ENCODE results near the gene CDH13. TPM values are rescaled to one million over a fixed set of nuclear protein-coding genes. Genes with fewer than 3 reads are reported as not detected.

The CDH13 gene
- total RNA-seq, 1 donor from 2014 or later = 45.1 TPM

DNA sequence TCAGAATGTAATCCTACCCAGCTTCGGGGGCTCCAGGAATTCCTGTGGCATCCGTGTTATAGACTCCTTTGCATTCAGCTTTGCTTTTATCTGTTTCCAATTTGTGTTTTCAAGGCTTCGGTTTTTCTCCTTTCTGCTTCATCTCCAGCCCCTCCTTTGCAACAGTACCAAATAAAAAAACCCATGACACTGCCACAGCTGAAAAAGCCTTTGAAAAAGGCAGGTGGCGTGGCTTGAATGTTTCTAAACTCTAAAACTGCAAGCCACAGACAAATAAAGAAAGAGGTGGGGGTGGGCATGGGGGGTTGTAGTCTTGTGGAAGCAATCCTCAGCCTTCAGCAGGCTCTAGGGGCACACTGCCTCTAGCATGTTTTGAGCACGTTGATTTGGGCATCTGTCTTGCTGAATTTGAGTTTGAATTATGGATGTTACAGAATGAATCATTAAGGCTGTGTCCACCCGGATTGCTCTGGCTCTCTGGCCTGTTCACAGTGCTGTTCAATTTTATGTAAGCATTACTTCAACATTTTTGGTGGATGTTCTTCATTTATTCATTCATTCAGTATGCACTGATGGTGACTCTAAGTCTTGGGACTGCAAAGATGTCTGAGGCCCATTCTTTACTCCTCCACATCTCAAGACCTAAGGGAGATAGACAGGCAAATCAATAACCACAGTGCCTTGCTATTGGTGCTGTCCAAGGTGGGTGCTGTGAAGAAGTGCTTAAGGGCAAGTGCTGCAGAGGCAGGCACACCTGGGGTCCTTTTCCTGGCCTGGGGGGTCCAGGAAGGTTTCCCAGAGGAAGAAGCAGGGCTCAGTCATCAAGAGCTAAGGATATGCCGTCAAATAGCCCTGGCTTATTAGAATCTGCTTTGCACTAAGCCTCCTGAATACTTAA is 77.4 kb downstream of the CDH13 start:
- Mint-ChIP-seq H3K36me3 (ENCODE audit: low read depth) (no peaks in the 10 kb centered on the region), H3K27me3 (ENCODE audit: low read depth) (no peaks in the 10 kb centered on the region), H3K9me3 (ENCODE audit: low read depth) (no peaks in the 10 kb centered on the region), H3K4me1 (ENCODE audit: low read depth) (peaks cover 25% of the 10 kb centered on the region), H3K4me3 (ENCODE audit: unreplicated experiment) (no peak overlapping the region), H3K27ac (ENCODE audit: unreplicated experiment) (no peak overlapping the region)
- TF ChIP-seq, protein P1, sequence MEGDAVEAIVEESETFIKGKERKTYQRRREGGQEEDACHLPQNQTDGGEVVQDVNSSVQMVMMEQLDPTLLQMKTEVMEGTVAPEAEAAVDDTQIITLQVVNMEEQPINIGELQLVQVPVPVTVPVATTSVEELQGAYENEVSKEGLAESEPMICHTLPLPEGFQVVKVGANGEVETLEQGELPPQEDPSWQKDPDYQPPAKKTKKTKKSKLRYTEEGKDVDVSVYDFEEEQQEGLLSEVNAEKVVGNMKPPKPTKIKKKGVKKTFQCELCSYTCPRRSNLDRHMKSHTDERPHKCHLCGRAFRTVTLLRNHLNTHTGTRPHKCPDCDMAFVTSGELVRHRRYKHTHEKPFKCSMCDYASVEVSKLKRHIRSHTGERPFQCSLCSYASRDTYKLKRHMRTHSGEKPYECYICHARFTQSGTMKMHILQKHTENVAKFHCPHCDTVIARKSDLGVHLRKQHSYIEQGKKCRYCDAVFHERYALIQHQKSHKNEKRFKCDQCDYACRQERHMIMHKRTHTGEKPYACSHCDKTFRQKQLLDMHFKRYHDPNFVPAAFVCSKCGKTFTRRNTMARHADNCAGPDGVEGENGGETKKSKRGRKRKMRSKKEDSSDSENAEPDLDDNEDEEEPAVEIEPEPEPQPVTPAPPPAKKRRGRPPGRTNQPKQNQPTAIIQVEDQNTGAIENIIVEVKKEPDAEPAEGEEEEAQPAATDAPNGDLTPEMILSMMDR (IDR thresholded peaks at IDR 0.05) = no peak
- DNase-seq (ENCODE audit: low spot score) = no peak

- Mint-ChIP-seq H3K4me3 (ENCODE audit: unreplicated experiment) (no peak overlapping the region), H3K27me3 (ENCODE audit: low read depth) (no peaks in the 10 kb centered on the region), H3K4me1 (ENCODE audit: low read depth) (no peaks in the 10 kb centered on the region), H3K9me3 (ENCODE audit: low read depth) (no peaks in the 10 kb centered on the region), H3K36me3 (ENCODE audit: low read depth) (no peaks in the 10 kb centered on the region), H3K27ac (ENCODE audit: unreplicated experiment) (no peak overlapping the region)
- TF ChIP-seq, protein P1 (IDR thresholded peaks at IDR 0.05) = no peak
- no peak for DNase-seq (ENCODE audit: low spot score)
Measured at GRCh38 chr16:82709987-82710386, 83.2 kb downstream of the CDH13 start.

DNA sequence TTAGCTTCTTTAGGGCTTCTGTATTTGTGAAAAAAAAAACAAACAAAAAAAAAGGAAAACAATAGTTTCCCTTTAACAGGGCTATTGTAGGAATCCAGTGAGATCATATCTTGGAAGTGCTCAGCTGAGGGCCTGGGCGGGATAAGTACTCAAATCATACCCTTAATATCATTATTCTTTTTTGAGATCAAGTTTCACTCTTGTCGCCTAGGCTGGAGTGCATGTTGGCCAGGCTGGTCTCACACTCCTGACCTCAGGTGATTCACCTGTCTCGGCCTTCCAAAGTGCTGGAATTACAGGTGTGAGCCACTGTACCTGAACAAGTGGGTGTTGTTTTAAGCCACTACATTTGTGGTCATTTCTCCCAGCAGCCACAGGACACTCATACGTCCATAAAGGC is 87.0 kb downstream of the CDH13 start:
- no peaks in the 10 kb centered on the region for H3K36me3 Mint-ChIP-seq (ENCODE audit: low read depth)
- DNase-seq (ENCODE audit: low spot score) = no peak
- H3K27me3 Mint-ChIP-seq (ENCODE audit: low read depth) = no peaks in the 10 kb centered on the region
- H3K4me3 Mint-ChIP-seq (ENCODE audit: unreplicated experiment) = no peak overlapping the region
- H3K4me1 Mint-ChIP-seq (ENCODE audit: low read depth) = no peaks in the 10 kb centered on the region
- TF ChIP-seq, protein P1 (IDR thresholded peaks at IDR 0.05) = no peak
- H3K27ac Mint-ChIP-seq (ENCODE audit: unreplicated experiment) = no peak overlapping the region
- no peaks in the 10 kb centered on the region for H3K9me3 Mint-ChIP-seq (ENCODE audit: low read depth)

DNA sequence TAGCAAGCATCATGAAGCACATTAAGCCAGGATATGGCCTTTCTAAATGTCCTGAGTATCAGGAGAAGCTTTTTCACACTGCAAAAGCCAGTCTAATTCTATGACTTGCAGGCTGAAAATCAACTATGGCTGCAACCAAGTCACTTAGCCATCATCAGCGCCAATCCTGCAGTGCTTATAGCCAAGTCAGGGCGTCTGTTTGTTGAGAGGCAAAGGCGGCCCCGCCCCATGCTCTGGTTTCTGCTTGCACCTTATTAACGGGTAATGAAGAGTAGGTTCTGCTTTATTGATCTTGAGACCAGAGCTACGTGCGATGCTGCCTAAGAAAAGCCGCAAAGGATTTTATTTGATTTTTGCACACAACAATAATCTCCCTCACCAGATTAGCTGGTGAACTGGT is 88.4 kb downstream of the CDH13 start:
- Mint-ChIP-seq H3K4me1 (ENCODE audit: low read depth) (no peaks in the 10 kb centered on the region), H3K9me3 (ENCODE audit: low read depth) (no peaks in the 10 kb centered on the region), H3K36me3 (ENCODE audit: low read depth) (no peaks in the 10 kb centered on the region), H3K4me3 (ENCODE audit: unreplicated experiment) (no peak overlapping the region), H3K27ac (ENCODE audit: unreplicated experiment) (no peak overlapping the region), H3K27me3 (ENCODE audit: low read depth) (no peaks in the 10 kb centered on the region)
- TF ChIP-seq, protein P1 (IDR thresholded peaks at IDR 0.05) = no peak
- no peak for DNase-seq (ENCODE audit: low spot score)

- no peaks in the 10 kb centered on the region for H3K4me1 Mint-ChIP-seq (ENCODE audit: low read depth)
- no peak overlapping the region for H3K4me3 Mint-ChIP-seq (ENCODE audit: unreplicated experiment)
- H3K27ac Mint-ChIP-seq (ENCODE audit: unreplicated experiment) = no peak overlapping the region
- DNase-seq (ENCODE audit: low spot score) = no peak
- TF ChIP-seq, protein P1 (IDR thresholded peaks at IDR 0.05) = no peak
- no peaks in the 10 kb centered on the region for H3K9me3 Mint-ChIP-seq (ENCODE audit: low read depth)
- H3K36me3 Mint-ChIP-seq (ENCODE audit: low read depth) = no peaks in the 10 kb centered on the region
- no peaks in the 10 kb centered on the region for H3K27me3 Mint-ChIP-seq (ENCODE audit: low read depth)
Measured at GRCh38 chr16:82715833-82716232, 89.1 kb downstream of the CDH13 start.
